Measurements from ENCODE around the gene NOB1.
A peak's percentile ranks its signal among the peaks of the same experiment; 100 is the strongest.

NOB1 gene

DNA sequence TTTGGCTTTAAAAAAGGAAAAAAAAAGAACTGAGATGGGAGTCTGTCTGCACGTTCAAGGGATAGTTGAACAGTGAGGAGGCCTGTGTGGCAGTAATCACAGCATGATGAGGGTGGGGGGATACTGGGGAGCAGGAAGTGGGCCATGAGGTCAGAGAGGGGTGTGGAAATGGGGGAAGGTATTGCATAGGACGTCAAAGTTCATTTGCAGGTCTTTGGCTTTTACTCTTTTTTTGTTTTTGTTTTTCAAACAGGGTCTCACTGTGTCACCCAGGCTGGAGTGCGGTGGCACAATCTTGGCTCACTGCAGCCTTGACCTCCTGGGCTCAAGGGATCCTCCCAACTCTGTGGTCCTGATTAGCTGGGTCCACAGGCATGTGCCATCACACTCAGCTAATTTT, 26.4 kb upstream of the NOB1 start:
- no peak overlapping the region for H3K4me3 ChIP-seq (ENCODE audit: insufficient read depth, low read depth, low read length)
- H3K27ac ChIP-seq (ENCODE audit: insufficient read depth, low read depth, low read length, poor library complexity, severe bottlenecking) = no peak overlapping the region
- H3K36me3 ChIP-seq (ENCODE audit: control insufficient read depth, insufficient read depth, low read length) = no peaks in the 10 kb centered on the region
- H3K9me3 ChIP-seq (ENCODE audit: control insufficient read depth, low read length) = no peaks in the 10 kb centered on the region
- WGBS, 2 experiments = 85 to 90% methylated on average over 3 of the region's 3 CpGs
- H3K27me3 ChIP-seq (ENCODE audit: control insufficient read depth, insufficient read depth, low read length, poor library complexity, severe bottlenecking) = no peaks in the 10 kb centered on the region
- H3K4me1 ChIP-seq (ENCODE audit: control insufficient read depth, insufficient read depth, low read length) = no peaks in the 10 kb centered on the region

GRCh38 chr16:69779724-69780123, 25.0 kb upstream of the NOB1 start:
- no peaks in the 10 kb centered on the region for H3K27me3 ChIP-seq (ENCODE audit: control insufficient read depth, insufficient read depth, low read length, poor library complexity, severe bottlenecking)
- no peak overlapping the region for H3K27ac ChIP-seq (ENCODE audit: insufficient read depth, low read depth, low read length, poor library complexity, severe bottlenecking)
- no peak overlapping the region for H3K4me3 ChIP-seq (ENCODE audit: insufficient read depth, low read depth, low read length)
- no peaks in the 10 kb centered on the region for H3K4me1 ChIP-seq (ENCODE audit: control insufficient read depth, insufficient read depth, low read length)
- no peaks in the 10 kb centered on the region for H3K36me3 ChIP-seq (ENCODE audit: control insufficient read depth, insufficient read depth, low read length)
- no peaks in the 10 kb centered on the region for H3K9me3 ChIP-seq (ENCODE audit: control insufficient read depth, low read length)
- no CpG with 5 or more reads among the region's 2 CpGs for WGBS, 2 experiments

DNA sequence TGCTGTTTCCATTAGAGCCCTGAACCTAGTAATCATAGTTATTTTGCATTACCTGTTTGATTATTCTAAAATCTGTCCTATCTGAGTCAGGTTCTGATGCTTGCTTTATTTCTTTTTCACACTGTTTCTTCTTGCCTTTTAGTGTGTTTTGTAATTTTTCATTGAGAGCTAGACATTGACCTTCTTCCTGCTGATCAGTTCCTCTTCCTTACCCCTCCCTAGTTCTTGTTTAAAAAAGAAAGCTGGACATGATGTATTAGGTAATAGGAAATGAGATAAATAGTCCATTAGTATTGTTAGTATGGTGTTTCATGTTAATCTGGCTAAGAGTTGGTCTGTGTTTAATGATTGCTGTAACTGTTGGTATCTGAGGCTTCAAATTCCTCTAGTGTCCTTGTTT, 20.8 kb upstream of the NOB1 start:
- no peak overlapping the region for H3K27ac ChIP-seq (ENCODE audit: insufficient read depth, low read depth, low read length, poor library complexity, severe bottlenecking)
- no peak overlapping the region for H3K4me3 ChIP-seq (ENCODE audit: insufficient read depth, low read depth, low read length)
- H3K9me3 ChIP-seq (ENCODE audit: control insufficient read depth, low read length) = no peaks in the 10 kb centered on the region
- no peaks in the 10 kb centered on the region for H3K4me1 ChIP-seq (ENCODE audit: control insufficient read depth, insufficient read depth, low read length)
- H3K27me3 ChIP-seq (ENCODE audit: control insufficient read depth, insufficient read depth, low read length, poor library complexity, severe bottlenecking) = no peaks in the 10 kb centered on the region
- H3K36me3 ChIP-seq (ENCODE audit: control insufficient read depth, insufficient read depth, low read length) = no peaks in the 10 kb centered on the region

DNA sequence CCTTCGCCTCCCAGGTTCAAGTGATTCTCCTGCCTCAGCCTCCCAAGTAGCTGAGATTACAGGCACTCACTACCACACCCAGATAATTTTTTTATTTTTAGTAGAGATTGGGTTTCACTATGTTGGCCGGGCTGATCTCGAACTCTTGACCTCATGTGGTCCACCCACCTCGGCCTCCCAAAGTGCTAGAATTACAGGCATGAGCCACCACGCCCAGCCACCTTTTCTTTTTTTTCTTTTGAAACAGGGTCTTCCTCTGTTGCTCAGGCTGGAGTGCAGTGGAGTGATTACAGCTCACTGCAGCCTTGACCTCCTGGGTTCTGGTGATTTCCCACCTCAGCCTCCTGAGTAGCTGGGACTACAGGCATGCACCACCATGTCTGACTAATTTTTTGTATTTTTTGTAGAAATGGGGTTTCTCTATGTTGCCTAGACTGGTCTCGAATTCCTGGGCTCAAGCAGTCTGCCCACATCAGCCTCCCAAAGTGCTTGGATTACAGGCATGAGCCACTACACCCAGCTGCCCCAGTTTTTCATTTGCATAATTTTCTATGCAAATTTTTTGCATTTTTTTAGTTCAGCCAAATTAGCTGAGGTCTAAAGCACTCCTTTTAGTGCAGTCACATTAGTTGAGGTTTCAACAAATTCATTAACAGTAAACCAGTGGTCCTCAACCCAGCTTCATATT, 18.7 kb upstream of the NOB1 start:
- Histone ChIP-seq H3K27ac (ENCODE audit: insufficient read depth, low read depth, low read length, poor library complexity, severe bottlenecking) (no peak overlapping the region), H3K27me3 (ENCODE audit: control insufficient read depth, insufficient read depth, low read length, poor library complexity, severe bottlenecking) (no peaks in the 10 kb centered on the region), H3K4me1 (ENCODE audit: control insufficient read depth, insufficient read depth, low read length) (no peaks in the 10 kb centered on the region), H3K36me3 (ENCODE audit: control insufficient read depth, insufficient read depth, low read length) (no peaks in the 10 kb centered on the region), H3K9me3 (ENCODE audit: control insufficient read depth, low read length) (no peaks in the 10 kb centered on the region), H3K4me3 (ENCODE audit: insufficient read depth, low read depth, low read length) (no peak overlapping the region)
- 89 to 91% methylated on average over 6 of the region's 6 CpGs for WGBS, 2 experiments

DNA sequence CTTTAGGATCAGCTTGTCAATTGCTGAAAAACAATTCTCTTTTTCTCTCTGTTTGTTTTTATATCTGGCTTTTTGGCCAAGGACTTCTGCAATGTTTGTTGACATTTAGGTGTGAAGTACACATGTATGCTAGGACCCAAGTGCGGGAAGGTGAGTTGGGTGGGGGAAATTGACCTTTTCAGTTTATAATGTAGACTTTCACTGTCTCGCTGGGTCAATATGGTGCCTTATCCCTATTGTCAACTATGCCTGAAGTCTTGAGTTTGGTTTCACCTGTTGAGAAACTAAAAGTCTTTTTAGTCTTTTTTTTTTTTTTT, 16.9 kb upstream of the NOB1 start:
- H3K36me3 ChIP-seq (ENCODE audit: control insufficient read depth, insufficient read depth, low read length) = no peaks in the 10 kb centered on the region

DNA sequence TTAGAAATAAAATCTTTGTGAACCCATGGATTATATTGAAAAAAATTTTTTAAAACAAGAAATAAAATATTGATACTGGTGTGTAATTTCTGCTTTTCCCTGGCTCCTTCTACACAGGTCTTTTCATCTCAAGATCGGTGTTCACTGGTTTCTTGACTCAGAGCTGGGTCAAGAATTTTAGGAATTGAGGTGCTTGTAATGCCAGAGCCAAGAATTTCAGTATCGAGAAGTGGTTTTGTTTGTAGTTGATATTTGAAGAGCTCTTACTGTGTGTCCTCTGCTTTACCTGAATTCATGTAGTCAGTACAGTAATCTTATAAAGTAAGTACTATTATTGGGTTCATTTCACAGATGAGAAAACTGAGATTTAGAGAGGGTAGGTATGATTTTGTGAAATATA, 14.7 kb upstream of the NOB1 start:
- 91 to 94% methylated on average over 2 of the region's 2 CpGs for WGBS, 2 experiments
- Histone ChIP-seq H3K4me1 (ENCODE audit: control insufficient read depth, insufficient read depth, low read length) (no peaks in the 10 kb centered on the region), H3K27ac (ENCODE audit: insufficient read depth, low read depth, low read length, poor library complexity, severe bottlenecking) (no peak overlapping the region), H3K4me3 (ENCODE audit: insufficient read depth, low read depth, low read length) (no peak overlapping the region), H3K36me3 (ENCODE audit: control insufficient read depth, insufficient read depth, low read length) (no peaks in the 10 kb centered on the region), H3K27me3 (ENCODE audit: control insufficient read depth, insufficient read depth, low read length, poor library complexity, severe bottlenecking) (no peaks in the 10 kb centered on the region), H3K9me3 (ENCODE audit: control insufficient read depth, low read length) (no peaks in the 10 kb centered on the region)

More for the DNA sequence above, 16.9 kb upstream of the NOB1 start:
- H3K4me1 ChIP-seq (ENCODE audit: control insufficient read depth, insufficient read depth, low read length) = no peaks in the 10 kb centered on the region
- 92 to 100% methylated on average over 2 of the region's 2 CpGs for WGBS, 2 experiments
- H3K9me3 ChIP-seq (ENCODE audit: control insufficient read depth, low read length) = no peaks in the 10 kb centered on the region
- no peak overlapping the region for H3K4me3 ChIP-seq (ENCODE audit: insufficient read depth, low read depth, low read length)
- H3K27ac ChIP-seq (ENCODE audit: insufficient read depth, low read depth, low read length, poor library complexity, severe bottlenecking) = no peak overlapping the region
- H3K27me3 ChIP-seq (ENCODE audit: control insufficient read depth, insufficient read depth, low read length, poor library complexity, severe bottlenecking) = no peaks in the 10 kb centered on the region

DNA sequence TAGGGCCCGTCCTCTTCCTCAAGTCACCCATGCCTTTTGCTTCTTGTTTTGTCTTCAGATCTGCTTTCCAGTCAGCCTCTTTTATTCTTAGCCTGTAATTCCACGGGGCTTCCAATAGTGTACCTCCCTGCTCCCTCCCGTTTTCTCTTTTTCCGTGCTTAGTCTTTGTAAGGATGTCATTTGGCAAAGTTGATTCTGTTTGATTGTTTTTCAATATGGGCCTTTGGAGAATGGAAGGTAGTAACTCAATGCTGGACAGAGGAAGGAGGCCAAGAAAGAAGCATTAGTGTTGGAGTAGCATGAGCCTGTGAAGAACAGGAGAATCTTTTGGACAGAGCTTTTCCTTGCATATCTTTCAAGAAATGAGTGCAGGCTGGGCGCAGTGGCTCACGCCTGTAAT, 13.9 kb upstream of the NOB1 start:
- WGBS, 2 experiments = 90 to 94% methylated on average over 6 of the region's 6 CpGs
- Histone ChIP-seq H3K4me3 (ENCODE audit: insufficient read depth, low read depth, low read length) (no peak overlapping the region), H3K36me3 (ENCODE audit: control insufficient read depth, insufficient read depth, low read length) (no peaks in the 10 kb centered on the region), H3K4me1 (ENCODE audit: control insufficient read depth, insufficient read depth, low read length) (no peaks in the 10 kb centered on the region), H3K9me3 (ENCODE audit: control insufficient read depth, low read length) (no peaks in the 10 kb centered on the region), H3K27ac (ENCODE audit: insufficient read depth, low read depth, low read length, poor library complexity, severe bottlenecking) (no peak overlapping the region), H3K27me3 (ENCODE audit: control insufficient read depth, insufficient read depth, low read length, poor library complexity, severe bottlenecking) (no peaks in the 10 kb centered on the region)

- Histone ChIP-seq H3K9me3 (ENCODE audit: control insufficient read depth, low read length) (no peaks in the 10 kb centered on the region), H3K4me3 (ENCODE audit: insufficient read depth, low read depth, low read length) (no peak overlapping the region), H3K4me1 (ENCODE audit: control insufficient read depth, insufficient read depth, low read length) (peaks cover 5% of the 10 kb centered on the region), H3K36me3 (ENCODE audit: control insufficient read depth, insufficient read depth, low read length) (no peaks in the 10 kb centered on the region), H3K27ac (ENCODE audit: insufficient read depth, low read depth, low read length, poor library complexity, severe bottlenecking) (no peak overlapping the region), H3K27me3 (ENCODE audit: control insufficient read depth, insufficient read depth, low read length, poor library complexity, severe bottlenecking) (no peaks in the 10 kb centered on the region)
- WGBS, 2 experiments = 89 to 91% methylated on average over 5 of the region's 5 CpGs
These were observed 12.9 kb upstream of the NOB1 start for GRCh38 chr16:69767459-69768229.

- Histone ChIP-seq H3K36me3 (ENCODE audit: control insufficient read depth, insufficient read depth, low read length) (no peaks in the 10 kb centered on the region), H3K4me1 (ENCODE audit: control insufficient read depth, insufficient read depth, low read length) (peaks cover 5% of the 10 kb centered on the region), H3K4me3 (ENCODE audit: insufficient read depth, low read depth, low read length) (no peak overlapping the region), H3K27ac (ENCODE audit: insufficient read depth, low read depth, low read length, poor library complexity, severe bottlenecking) (no peak overlapping the region), H3K27me3 (ENCODE audit: control insufficient read depth, insufficient read depth, low read length, poor library complexity, severe bottlenecking) (no peaks in the 10 kb centered on the region), H3K9me3 (ENCODE audit: control insufficient read depth, low read length) (no peaks in the 10 kb centered on the region)
- 95 to 97% methylated on average over 5 of the region's 5 CpGs for WGBS, 2 experiments
These were observed 8.8 kb upstream of the NOB1 start for GRCh38 chr16:69763599-69763942.

DNA sequence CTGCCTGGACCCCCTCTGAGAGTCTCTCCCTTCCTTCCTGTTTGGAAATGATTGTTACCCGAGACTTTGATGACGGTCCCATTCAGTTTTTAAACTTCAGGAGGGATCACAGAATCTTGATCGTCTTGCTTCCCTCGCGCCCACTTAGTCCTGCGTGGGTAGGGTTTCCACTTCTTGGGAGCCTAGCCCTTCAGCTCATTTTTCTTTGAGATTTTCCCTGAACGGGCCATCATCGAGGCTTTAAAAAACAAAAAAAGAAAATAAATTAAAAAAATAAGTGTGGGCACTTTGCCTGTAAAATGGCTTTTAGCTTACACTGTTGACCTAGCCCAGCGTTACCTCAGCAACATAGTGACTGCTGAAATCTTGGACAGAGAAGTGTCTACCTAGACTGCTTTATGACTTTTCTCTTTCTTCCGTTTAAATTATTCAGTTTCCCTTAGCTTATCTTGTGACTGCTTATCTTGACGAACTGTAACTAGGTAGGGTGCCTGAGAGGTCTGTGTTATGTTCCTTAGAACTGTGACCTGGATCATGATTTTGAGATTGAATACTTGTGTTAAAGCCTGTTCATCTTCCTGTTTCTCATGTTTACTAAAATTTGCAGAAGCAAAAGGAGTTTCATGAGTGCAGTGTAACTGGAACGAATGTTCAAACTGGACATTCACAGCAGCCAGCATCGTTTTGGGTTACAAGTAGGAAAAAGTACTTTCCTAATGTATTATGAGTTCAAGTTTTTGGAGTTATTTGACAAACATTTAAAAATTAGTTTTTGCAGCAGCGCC, 8.3 kb upstream of the NOB1 start:
- peak overlapping the region; percentile 92 for H3K4me3 ChIP-seq (ENCODE audit: insufficient read depth, low read depth, low read length)
- 30 to 32% methylated on average over 14 of the region's 14 CpGs for WGBS, 2 experiments
- no peaks in the 10 kb centered on the region for H3K36me3 ChIP-seq (ENCODE audit: control insufficient read depth, insufficient read depth, low read length)
- H3K27ac ChIP-seq (ENCODE audit: insufficient read depth, low read depth, low read length, poor library complexity, severe bottlenecking) = no peak overlapping the region
- no peaks in the 10 kb centered on the region for H3K9me3 ChIP-seq (ENCODE audit: control insufficient read depth, low read length)
- H3K4me1 ChIP-seq (ENCODE audit: control insufficient read depth, insufficient read depth, low read length) = peaks cover 5% of the 10 kb centered on the region
- H3K27me3 ChIP-seq (ENCODE audit: control insufficient read depth, insufficient read depth, low read length, poor library complexity, severe bottlenecking) = no peaks in the 10 kb centered on the region

Measured in ectodermal cell (in vitro differentiated cells).